GM18519 (cell line): ENCODE results near the gene SIGLEC6.

Experiments used
- ATAC-seq: cut with Tn5 transposase; IDR thresholded peaks from one replicate; pipeline ENCODE4 v1.9.1; 2021; ENCODE audit warnings: mild to moderate bottlenecking, moderate library complexity; ENCODE audit not compliant: unreplicated experiment, low FRiP score

The SIGLEC6 gene

DNA sequence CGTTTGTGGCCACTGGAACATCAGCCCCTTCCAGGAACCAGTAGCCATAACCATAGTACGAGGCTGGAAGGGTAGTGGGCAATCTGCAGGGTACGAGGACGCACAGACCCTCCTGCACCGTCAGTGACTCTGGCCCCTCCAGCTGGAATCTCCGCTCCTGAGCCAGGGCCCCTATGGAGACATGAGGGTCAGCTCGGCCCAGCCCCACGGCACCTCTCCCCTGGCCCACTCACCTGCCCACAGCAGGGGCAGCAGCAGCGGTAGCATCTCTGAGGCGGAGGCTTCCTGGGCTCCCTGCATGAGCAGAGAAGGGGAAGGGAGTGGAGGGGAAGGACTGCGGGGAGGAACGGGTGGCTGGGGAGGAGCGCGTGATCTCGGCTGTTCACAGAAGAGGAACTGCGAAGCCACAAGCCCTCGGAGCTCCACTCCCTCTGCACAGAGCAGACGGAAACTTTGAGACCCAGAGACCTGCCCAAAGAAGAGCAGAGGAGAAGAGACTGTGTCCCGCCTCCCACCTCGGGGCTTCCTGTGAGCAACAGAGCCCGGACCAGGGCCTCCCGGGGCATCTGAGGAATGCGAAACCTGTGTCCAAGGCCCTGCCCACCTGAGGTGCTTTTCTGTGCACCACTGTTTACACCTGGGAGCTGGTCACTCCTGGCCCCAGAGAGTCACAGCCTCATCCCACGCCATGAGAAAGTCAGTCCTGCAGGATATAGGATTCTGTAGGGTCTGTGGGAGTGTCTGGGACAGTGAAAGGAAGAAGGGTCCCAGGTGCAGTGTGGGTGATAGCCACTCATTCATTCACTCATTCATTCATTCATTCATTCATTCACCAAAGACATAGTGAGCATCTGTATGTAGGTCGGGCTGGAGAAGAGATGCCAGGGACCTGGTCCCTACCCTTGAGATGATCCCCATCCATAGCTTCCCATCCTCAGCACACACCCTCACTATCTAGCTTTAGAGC lies at the start of gene SIGLEC6:
SIGLEC6 (minus strand) TSS at position 322 of the 967 bp plus-strand sequence; CDS start at position 300, 22 bp downstream.
- no peak for ATAC-seq

DNA sequence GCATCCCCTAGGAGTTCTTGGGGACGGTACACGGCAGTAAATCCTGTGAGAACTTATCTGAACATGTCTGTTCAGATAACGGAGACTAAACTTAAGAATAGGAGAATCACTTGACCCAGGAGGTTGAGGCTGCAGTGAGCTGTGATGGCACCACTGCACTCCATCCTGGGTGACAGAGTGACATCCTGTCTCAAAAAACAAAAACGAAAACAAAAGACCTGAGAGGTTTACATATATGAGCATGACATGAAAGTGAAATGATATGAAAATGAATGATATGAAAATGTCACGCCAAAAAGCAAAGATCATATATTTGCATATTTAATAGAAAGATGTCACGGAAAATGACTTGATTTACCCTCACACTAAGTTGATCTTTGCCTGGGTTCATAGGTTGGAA lies 45.4 kb upstream of the SIGLEC6 start:
- no peak for ATAC-seq

DNA sequence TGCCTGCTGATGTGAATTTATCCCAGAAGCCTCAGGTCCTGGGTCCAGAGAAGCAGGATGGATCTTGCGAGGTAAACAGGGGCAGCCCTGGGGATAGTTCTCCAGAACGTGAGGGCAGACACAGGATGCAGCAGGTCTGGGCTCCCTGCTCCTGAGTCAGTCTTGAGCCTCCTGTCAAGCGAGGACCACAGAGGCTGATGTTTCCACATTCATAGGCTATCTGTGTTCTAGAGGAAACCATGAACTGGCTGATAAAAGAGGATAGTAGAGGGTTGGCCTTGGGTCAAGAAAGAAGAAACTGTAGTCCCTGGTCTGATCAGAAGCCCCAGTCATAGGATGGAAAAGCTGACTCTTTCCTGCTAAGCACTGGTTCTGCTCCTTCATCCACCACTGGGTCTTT lies 41.9 kb upstream of the SIGLEC6 start:
- ATAC-seq, result no peak

DNA sequence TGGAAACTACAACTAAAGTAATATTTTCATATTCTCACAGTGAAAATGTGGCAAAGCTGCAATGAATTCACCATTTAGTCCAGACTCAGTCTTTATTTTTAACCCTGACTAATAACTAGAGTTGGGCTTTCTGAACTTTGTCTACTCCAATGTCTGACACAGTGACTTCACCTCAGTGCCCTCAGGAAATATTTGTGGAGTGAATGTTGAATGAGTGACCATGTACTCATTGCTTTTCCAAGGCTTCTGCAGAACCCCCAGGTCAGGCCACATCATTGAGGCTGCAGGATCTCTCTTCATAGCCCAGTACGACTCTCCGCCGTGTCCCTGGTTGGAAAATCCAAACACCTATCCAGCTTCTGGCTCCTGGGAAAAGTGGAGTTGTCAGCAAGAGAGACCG lies 41.4 kb upstream of the SIGLEC6 start:
- no peak for ATAC-seq

DNA sequence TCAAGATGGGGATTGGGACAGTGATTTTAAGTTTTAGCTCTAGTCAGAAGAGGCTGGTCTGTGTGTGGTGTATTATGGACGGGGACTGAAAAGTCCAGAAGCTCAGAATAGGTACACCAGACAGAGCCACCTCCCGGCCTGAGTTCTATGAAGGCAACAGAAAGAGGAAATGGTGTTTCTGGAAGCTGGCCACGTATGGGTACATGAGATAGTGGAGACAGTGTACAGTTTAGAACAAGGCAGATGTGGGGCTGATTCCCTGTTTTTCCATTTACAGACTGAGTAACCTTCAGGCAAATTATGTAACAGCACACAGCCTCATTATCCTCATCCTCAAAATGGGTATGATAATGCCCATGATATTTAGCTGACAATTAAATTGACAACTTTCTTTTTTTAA lies 40.9 kb upstream of the SIGLEC6 start:
- ATAC-seq, result no peak

DNA sequence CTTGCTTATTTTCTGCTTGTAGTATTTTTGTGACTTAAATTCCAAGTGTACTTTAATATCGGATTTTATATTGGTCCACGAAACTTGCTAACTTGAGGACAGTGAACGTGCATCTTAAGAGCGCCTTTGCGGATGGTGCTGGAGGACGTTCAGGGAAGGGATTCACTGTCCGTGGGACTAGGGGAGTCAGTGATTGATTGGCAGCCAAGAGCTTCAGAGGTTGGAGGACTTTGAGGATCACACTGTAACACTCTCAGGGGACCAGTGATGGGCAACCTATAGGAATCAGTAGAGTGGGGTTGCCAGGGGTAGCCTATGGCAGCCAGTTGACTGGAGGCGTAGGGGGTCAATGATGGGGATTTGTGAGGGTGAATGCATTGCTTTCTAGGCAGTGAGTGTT lies 40.1 kb upstream of the SIGLEC6 start:
- ATAC-seq, result no peak

DNA sequence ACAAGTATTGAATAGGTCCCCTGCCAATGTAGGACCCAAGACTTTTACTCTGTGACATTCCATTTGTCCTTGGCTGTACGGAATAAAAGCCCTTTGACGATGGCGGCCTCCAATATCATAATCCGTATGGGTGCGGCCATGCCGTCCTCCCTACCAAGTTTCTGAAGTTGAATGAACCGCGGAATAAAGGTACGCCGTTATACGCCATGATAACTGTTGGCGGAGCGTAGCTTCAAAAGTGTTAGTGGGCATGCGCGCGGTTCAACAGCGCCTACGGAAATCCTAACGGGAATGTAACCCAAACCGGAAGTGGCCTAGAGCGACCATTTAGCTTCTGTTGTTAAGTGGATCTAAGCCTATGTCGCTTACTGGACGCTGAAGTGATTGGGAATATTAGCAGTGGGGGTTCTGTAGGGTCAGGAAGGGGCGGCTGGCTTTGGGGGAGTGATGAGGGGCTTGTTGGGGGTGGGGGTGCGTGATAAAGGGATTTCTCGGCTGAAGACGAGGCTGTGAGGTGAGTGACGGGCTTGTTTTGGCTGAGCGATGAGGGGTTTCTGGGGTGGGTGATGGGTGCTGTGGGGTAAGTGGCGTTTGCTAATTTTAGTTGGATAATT lies 39.6 kb upstream of the SIGLEC6 start, which contains the start of gene ZNF175:
ZNF175 (plus strand) TSS at position 322 of the 614 bp plus-strand sequence. CDS start 2,047 bp downstream, outside the sequence.
- peak; percentile 61 for ATAC-seq

DNA sequence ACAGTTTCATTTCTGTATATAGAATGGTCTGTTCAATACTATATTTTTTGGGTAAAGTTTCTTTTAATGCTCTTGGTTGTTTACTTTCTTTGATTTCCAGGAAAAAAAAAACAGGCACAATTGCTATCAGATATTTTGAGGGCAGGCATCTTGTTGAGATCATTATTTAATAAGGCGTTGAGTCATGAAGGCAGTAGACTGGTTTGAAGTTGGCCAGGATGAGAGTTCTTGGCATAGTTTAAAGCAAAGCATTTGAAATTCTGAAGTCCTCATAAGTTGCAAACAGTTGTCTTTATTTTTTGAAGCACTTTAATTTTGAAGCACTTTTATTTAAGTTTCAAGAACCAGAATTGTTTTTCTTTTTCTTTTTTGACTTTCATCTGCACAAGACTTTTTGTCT lies 37.0 kb upstream of the SIGLEC6 start:
- ATAC-seq, result no peak

DNA sequence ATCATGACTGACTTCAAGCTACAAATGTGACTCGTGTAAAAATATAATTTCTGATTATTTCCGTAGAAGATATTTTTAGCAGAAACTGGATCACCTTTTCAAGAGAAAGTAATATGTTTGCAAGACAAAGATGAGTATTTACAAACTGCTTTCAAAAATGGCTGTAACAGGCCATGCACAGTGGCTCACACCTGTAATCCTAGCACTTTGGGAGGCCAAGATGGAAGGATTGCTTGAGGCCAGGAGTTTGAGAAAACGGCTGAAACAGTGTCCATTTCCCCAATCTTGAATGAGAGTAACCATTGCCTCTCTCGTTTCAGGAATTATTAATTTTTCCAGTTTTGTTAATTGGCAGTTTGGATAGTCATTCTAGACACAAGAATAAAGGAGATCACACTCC lies 36.1 kb upstream of the SIGLEC6 start:
- ATAC-seq, result no peak

DNA sequence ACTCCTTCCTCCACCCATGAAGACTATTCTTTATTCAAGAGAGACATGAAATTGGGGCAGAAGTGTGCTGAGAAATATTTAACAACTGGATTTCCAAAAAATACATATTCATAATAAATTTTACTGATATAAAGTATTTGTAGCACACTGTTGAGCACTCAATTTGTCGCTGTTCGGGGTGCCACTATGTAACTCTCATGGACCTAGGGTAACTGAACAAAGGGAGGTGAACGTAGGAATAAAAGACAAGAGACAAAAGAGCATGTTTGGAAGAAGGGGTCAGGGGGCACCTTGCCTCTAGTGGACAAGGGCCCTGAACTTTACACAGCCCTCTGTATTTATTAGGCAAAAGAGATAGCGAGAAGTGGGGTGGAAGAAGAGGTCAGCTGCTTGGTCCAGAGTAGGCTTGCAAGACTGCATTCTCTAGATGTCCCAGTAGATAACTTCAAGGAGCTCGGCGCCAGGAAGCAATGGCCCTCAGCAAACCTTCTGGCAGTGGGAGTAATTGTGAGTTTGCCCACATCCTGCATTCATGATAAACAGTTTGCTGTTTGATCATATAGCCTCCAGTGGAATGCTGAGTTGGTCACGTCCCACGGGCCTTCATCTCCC lies 35.1 kb upstream of the SIGLEC6 start:
- no peak for ATAC-seq

DNA sequence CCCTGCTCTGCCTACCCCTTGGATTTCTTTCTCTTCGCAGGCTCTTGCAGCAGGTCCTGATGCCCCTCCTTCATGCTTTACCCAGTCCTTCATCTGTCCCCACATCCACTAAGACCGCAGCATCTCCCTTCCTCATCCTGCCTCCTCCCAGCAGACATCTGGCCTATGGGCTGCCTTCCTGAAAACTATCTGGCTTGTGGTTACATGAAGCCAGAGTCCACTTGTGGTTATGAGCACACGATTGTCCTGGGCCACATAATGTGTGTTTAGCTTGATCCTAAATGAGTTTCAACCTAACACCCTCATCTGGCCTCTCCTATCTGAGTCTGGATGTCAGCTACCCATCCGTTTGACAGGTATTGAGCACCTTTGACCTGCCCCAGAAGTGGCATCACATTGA lies 34.1 kb upstream of the SIGLEC6 start:
- ATAC-seq, result no peak

DNA sequence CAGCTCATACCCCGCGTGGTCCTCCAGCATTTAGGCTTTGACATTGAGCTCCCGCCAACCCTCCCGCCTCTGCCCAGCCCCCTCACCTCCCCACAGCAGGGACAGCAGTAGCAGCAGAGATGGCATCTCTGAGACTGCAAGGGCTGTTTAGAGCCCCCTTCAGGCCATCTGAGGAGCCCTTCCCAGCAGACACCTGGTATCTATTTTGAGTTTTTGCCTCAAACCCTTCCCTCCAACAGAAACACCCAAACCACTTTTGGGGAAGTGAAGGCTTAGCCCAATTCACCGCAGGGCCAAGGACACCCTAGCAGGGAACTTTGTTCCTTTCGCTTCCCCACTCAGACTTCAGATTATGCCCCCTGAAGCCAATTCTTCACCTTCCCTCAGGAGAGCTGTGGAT lies 33.3 kb upstream of the SIGLEC6 start:
- ATAC-seq, result no peak

DNA sequence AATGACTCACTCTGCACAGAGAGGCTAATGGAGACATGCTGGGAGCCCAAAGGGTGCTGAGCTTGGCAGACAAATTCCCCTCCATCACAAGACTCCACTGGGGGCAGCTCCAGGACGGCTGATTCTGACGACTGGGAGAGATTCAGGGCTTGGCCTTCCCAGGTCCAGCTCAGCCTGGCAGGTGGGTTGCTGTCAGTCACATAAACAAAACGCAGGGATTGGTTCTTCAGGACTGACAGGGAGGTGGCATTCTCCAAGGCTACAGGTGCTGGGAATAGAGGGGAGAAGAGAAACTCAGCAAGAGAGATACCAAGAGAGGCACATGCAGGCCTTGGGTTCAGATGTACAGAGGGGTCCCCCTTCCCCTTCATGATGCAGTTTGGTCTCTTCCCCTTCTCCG lies 28.9 kb upstream of the SIGLEC6 start:
- no peak for ATAC-seq

DNA sequence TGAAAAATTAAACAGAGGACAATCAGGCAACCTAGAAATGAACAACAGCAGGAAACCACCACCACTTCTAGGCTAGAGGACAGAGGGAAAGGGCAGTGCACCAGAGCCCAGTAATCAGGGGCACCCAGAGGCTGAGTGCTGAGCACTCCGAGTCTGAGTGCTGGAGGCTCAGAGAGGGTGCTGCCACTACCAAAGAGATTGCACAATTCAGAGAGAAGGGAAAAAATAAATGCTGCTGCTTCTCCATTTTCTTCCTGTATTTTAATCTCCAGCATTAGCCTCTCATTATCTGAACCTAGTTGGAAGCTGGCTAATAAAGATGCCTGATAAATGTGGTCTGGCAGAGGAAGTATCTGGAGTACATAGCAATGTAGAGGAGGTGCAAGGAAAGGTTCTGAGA lies 27.8 kb upstream of the SIGLEC6 start:
- ATAC-seq, result no peak

DNA sequence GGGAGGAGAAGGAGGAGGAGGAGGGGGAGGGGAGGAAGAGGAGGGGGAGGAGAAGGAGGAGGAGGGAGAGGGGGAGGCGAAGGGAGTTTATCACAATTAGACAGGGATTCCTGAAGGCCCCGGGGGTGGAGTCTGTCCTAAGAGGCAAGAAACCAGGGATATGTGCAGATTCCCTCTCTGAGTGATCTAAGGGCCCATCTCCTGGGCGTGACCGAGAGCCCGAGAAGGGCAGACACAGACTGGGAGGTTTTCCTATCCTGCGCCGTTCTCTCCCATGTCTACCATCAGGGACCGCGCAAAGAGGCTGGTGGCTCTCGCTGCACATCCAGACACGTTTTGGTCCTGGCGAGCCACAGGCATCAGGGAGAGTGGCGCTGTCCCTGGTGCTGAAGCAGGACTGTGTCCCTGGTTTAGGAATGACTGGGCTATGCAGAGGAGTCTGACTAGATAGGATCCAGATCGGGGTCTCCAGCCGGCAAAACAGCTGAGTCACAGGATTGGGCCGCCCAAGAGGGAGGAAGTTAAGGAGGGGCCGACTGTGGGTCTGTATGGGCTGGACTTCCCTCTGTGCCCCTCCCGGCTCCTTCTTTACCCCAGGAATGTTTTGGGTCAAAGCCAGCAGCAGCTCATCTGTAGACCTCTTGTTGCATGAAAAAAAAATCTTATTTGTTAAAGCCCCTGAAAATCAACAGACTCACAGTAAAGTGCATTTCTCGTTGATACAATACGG lies 21.7 kb upstream of the SIGLEC6 start:
- ATAC-seq, result no peak

DNA sequence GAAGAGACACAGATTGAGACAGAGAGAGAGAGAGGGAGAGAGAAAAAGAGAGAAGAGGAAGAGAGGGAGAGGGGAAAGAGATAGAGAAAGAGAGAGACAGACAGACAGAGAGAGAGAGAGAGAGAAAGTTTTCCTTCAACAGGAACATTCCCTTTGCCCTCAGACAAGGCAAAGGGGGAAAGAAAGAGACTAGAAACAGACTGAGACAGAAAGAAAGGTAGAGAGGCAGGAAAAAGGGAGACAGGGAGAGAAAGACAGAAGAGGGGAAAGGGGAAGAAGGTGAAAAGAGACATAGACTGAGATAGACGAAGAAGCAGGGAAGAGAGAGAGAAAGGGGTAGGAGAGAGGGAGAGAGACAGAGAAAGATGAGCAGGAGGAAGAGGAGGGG lies 21.1 kb upstream of the SIGLEC6 start:
- ATAC-seq, result no peak

DNA sequence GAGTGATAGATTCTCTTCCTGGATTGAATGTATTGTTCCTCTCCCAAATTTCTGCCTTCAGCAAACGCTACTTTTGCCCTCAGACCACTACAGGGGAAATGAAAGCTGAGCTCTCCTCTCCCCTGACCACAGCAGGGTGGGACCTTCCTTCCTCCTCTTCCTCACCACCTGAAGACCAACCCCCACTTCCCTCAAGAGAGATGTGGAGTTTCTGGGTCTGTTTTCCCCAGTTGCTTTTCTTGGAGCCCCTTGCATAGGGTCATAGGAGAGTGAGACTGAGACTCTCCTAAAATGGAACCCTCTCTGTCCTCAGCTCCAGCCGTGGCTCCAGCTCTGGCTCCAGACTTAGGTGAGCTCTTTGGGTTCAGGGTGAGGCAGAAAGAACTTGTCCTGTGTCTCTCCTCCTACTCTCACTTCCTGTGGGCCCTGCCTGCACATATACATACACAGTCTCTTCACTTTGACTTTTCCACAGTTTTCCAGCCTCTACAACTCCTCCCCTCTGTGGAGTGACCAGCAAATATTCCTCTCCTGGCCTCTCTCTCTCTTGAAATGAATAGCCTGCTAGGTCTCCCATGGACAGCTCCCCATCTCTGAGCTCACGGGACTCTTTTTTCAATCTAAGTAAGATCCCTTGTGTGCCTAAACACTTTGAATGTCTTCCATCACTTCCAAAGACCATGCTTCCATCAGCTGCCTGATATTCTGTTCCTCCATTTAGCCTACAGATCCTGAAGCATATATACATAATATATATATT lies 20.4 kb upstream of the SIGLEC6 start:
- ATAC-seq, result no peak

DNA sequence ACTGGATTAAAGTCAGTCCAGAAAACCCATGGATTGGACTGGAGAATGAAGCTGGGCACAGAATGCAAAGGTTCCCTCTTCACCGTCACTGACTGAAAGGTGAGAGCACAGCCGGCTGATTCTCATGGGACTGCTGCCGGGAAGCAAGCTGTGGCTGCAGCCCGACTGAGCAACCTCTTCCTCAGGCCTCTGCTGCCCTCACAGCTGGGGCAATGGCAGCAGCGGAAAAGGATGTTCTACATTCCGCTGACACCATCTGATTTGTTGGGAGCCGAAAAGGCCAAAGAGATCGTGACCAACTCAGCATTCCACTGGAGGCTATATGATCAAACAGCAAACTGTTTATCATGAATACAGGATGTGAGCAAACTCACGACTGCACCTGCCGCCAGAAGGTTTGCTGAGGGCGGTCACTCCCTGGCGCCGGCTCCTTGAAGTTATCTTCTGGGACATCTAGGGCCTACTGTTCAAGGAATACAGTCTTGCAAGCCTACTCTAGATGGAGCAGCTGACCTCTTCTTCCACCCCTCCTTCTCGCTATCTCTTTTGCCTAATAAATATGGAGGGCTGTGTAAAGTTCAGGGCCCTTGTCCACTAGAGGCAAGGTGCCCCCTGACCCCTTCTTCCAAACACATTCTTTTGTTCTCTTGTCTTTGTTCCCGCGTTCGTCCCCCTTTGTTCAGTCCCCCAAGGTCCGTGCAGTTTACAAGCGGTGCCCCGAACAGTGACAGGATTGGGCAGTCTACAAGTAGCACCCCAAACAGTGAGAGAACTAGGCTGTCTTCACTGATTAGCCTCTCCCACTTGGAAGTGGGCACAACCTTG lies 19.6 kb upstream of the SIGLEC6 start:
- ATAC-seq, result no peak
